Vagina (tissue), 2 donors: ENCODE measurements around the gene GRAMD4.
"Not testable (repeated sequence)": the region's sequence is repeated elsewhere in the genome, so short reads cannot be mapped to it uniquely, and the experiment has no call there.

Experiments used
- CTCF ChIP-seq, 3 experiments: fragments of 450-650 bp in 2 of 3; fragments of 200-600 bp in 1 of 3; sonication (generic) in 1 of 3; IDR thresholded peaks; one replicate each; pipeline ENCODE4 v1.5.1; 2017 to 2019; ENCODE audit warnings: antibody characterized with exemption in 3 of 3, mild to moderate bottlenecking in 2 of 3, moderate library complexity in 2 of 3
- POLR2A ChIP-seq, 2 donors: fragments of 450-650 bp; IDR thresholded peaks; one replicate each; pipeline ENCODE4 v1.6.1; 2017; ENCODE audit warnings: antibody characterized with exemption in 2 of 2, mild to moderate bottlenecking in 2 of 2, moderate library complexity in 2 of 2
- POLR2AphosphoS5 ChIP-seq, 2 donors: sonication (generic); formaldehyde crosslinking; IDR thresholded peaks; one replicate each; pipeline ENCODE4 v1.9.0; 2017; ENCODE audit warnings: antibody characterized with exemption in 2 of 2, mild to moderate bottlenecking in 2 of 2, low read depth in 1 of 2; ENCODE audit not compliant: insufficient read depth in 1 of 2

DNA sequence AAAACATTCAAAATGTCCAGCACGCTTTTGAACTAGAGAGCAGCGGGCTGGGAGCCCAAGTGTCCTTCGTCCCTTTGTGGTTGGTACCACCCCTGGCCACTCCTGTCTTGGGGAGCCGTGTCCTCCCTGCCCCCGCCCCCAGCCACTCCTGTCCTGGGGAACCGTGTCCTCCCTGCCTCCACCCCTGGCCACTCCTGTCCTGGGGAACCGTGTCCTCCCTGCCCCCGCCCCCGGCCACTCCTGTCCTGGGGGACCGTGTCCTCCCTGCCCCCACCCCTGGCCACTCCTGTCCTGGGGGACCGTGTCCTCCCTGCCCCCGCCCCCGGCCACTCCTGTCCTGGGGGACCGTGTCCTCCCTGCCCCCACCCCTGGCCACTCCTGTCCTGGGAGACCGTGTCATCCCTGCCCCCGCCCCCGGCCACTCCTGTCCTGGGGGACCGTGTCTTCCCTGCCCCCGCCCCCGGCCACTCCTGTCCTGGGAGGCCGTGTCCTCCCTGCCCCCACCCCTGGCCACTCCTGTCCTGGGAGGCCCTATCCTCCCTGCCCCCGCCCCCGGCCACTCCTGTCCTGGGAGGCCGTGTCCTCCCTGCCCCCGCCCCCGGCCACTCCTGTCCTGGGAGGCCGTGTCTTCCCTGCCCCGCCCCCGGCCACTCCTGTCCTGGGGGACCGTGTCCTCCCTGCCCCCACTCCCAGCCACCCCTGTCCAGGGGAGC lies 14.9 kb downstream of the GRAMD4 start:
- not testable (repeated sequence) for TF ChIP-seq POLR2A (IDR thresholded peaks at IDR 0.05); POLR2AphosphoS5 (IDR thresholded peaks at IDR 0.05; ENCODE audit: insufficient read depth in 1 of 2, low read depth in 1 of 2); CTCF (IDR thresholded peaks at IDR 0.05)
